Neural crest cell (in vitro differentiated cells): ENCODE data around the gene BAIAP2L2. TPM values are rescaled to one million over a fixed set of nuclear protein-coding genes. Genes with fewer than 3 reads are reported as not detected.

Source experiments
- DNase-seq: peaks from one replicate; pipeline ENCODE4 v3.0.0; 2021; ENCODE audit warnings: low read depth, mixed read lengths, low spot score
- H3K27ac Mint-ChIP-seq: one replicate; pipeline ENCODE4 v1.8.0; 2021; ENCODE audit warnings: mild to moderate bottlenecking, mixed read lengths; ENCODE audit not compliant: unreplicated experiment
- H3K27me3 Mint-ChIP-seq: 2 replicates; pipeline ENCODE4 v1.8.0; 2021; ENCODE audit warnings: low read depth, mild to moderate bottlenecking, mixed read lengths
- H3K36me3 Mint-ChIP-seq: 2 replicates; pipeline ENCODE4 v1.8.0; 2021; ENCODE audit warnings: low read depth, mild to moderate bottlenecking, mixed read lengths
- H3K4me1 Mint-ChIP-seq: 2 replicates; pipeline ENCODE4 v1.8.0; 2021; ENCODE audit warnings: mixed read lengths
- H3K4me3 Mint-ChIP-seq: one replicate; pipeline ENCODE4 v1.8.0; 2021; ENCODE audit warnings: mild to moderate bottlenecking, mixed read lengths
- H3K9me3 Mint-ChIP-seq: 2 replicates; pipeline ENCODE4 v1.8.0; 2021; ENCODE audit warnings: mixed read lengths
- CTCF ChIP-seq: fragments of 200-600 bp; sonication (generic); conservative IDR thresholded peaks from 2 replicates; pipeline ENCODE4 v1.5.0; 2021; ENCODE audit warnings: antibody characterized with exemption, mild to moderate bottlenecking
- total RNA-seq: library from RNA; stranded (reverse); gene quantifications from 2 replicates; pipeline ENCODE4 v1.2.1, GENCODE V29; 2021

Gene BAIAP2L2
- total RNA-seq, 1 donor from 2014 or later = 0.51 TPM

DNA sequence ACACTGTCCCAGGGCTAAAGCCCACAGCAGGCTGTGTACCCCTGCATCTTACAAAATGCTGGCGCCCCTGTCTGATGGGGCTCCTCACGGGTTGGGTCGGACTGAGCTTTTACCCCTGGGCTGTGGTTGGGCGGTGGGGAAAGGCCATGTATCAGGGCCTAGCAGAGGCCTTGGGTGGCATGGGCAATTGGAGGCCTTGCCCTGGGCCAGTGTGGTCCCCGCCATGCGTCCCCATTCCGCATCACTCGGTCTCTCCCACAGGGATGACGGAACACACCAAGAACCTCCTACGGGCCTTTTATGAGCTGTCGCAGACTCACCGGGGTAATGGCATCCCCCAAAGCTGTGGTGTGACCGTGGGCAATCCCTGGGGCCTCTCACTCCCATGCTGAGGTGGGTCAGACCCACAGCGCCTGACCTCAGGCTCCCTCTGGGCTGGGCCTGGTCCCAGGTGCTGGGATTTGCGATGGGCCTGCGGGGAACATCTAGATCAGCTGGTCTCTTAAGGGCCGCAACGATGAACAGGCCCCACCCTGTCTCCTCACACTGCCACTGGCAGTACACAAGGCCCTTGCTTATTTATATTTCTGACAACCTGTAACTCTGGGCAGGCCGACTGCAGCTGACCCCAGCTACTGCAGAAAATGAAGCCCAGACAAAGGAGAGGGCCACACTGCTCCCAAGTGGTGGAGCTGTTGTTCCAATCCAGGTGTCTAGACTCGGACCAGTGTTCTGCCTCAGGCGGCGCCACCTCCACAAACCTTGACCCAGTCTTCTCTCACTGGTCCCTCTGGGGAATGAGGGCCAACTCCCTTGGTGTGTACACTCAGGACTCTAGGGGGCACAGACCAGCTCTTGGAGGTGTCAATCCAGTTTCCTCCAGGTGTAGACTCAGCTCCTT is 38.8 kb downstream of the BAIAP2L2 start:
- no peak for TF ChIP-seq CTCF
- no peak for DNase-seq
- H3K9me3 Mint-ChIP-seq = no peaks in the 10 kb centered on the region
- no peak overlapping the region for H3K27ac Mint-ChIP-seq
- H3K27me3 Mint-ChIP-seq = no peaks in the 10 kb centered on the region
- H3K4me1 Mint-ChIP-seq = peaks cover 36% of the 10 kb centered on the region
- H3K36me3 Mint-ChIP-seq = no peaks in the 10 kb centered on the region
- H3K4me3 Mint-ChIP-seq = no peak overlapping the region

DNA sequence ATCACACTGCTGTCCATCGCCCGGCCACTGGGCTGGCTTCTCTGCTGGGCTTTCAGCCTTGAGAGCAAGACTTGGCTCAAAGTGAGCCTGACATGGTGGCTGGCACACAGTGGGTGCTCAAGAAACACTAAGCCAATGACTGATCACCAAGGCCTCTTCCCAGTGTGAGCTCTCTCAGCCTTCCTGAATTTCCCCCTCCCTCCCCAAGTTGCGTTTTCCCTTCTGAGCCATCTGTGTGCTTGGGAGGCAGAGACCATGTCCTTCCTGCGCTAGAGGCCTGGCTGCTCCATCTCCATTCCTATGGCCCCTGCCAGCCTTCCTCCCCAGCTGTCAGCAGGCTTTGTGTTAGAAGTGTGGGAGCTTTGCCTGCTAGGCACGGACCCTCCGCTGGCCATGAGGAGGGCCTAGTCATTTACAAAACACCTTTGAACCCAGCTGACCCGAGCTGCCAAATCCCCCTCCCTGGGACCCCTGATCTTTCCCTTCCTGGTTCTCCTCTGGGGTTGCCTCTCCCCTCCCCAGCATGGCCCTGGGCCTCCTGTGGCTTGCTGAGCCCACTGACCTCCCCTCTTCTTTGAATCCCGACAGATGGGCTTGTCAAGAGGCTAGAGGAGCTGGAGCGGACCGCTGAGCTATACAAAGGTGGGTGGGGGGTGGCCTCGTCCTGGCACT is 40.1 kb downstream of the BAIAP2L2 start:
- Mint-ChIP-seq H3K4me3 (no peak overlapping the region), H3K4me1 (peaks cover 35% of the 10 kb centered on the region), H3K36me3 (no peaks in the 10 kb centered on the region), H3K27ac (peak overlapping the region; percentile 90), H3K27me3 (no peaks in the 10 kb centered on the region), H3K9me3 (no peaks in the 10 kb centered on the region)
- no peak for DNase-seq
- TF ChIP-seq CTCF = no peak

GRCh38 chr22:38069372-38070249 is 40.9 kb downstream of the BAIAP2L2 start:
- peak; percentile 57 for DNase-seq
- Mint-ChIP-seq H3K27ac (no peak overlapping the region), H3K4me3 (no peak overlapping the region), H3K9me3 (no peaks in the 10 kb centered on the region), H3K27me3 (no peaks in the 10 kb centered on the region), H3K36me3 (no peaks in the 10 kb centered on the region), H3K4me1 (peaks cover 35% of the 10 kb centered on the region)
- TF ChIP-seq CTCF = peak; percentile 60

DNA sequence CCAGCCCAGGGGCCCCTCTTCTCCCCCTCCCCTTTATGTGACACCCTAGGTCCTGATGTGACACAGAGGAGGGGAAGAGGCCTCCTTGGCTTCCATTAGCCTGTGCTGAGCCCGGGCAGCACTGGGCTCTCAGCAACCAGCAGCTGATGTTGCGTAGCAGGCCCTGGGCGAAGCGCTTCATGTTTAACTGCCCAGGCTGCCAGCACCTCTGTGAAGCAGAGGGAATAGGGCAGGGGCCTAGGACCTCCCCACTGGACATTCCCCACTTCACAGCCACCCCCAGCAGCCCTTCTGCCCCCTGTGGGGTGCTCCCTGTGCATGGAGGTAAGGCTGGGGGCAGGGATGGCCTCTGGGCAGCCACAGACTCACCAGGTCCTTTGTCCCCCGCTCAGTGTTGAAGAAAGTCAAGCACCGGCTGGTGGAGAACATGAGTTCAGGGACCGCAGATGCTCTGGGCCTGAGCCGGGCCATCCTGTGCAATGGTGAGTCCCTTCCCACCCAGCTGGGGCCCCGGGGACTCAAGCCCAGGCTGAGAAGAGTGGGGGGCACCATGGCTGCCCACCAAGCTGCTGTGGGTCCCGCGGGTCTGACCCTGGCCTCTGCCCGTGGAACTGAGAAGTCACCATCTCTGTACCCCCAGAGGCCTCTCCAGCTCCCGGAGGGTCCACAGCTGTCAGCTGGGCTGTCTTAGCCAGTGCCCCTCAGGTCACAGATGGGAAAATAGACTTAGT is 41.7 kb downstream of the BAIAP2L2 start:
- TF ChIP-seq CTCF = no peak
- no peak for DNase-seq
- Mint-ChIP-seq H3K4me1 (peaks cover 35% of the 10 kb centered on the region), H3K4me3 (no peak overlapping the region), H3K27me3 (no peaks in the 10 kb centered on the region), H3K27ac (no peak overlapping the region), H3K36me3 (no peaks in the 10 kb centered on the region), H3K9me3 (no peaks in the 10 kb centered on the region)
